ENCODE measurements around the gene ARMH4. TPM values are rescaled to one million over a fixed set of nuclear protein-coding genes. Genes with fewer than 3 reads are reported as not detected.

ARMH4 gene
- total RNA-seq, 1 donor from 2014 or later: 57.1 TPM

GRCh38 chr14:58066115-58066514 is 85.9 kb downstream of the ARMH4 start:
- Mint-ChIP-seq H3K36me3 (ENCODE audit: unreplicated experiment) (no peaks in the 10 kb centered on the region), H3K27me3 (ENCODE audit: unreplicated experiment) (peaks cover 2% of the 10 kb centered on the region), H3K27ac (ENCODE audit: unreplicated experiment) (no peak overlapping the region), H3K4me1 (ENCODE audit: low read depth, unreplicated experiment) (peaks cover 2% of the 10 kb centered on the region), H3K9me3 (ENCODE audit: unreplicated experiment) (peaks cover 2% of the 10 kb centered on the region), H3K4me3 (ENCODE audit: unreplicated experiment) (no peak overlapping the region)
- TF ChIP-seq CTCF (IDR thresholded peaks at IDR 0.05; ENCODE audit: partially characterized antibody, unreplicated experiment): no peak
- no peak for DNase-seq

- H3K36me3 Mint-ChIP-seq (ENCODE audit: unreplicated experiment): peaks cover 5% of the 10 kb centered on the region
- H3K4me1 Mint-ChIP-seq (ENCODE audit: low read depth, unreplicated experiment): peaks cover 14% of the 10 kb centered on the region
These were observed 90.4 kb downstream of the ARMH4 start for GRCh38 chr14:58061581-58061980.

GRCh38 chr14:58060898-58061297 is 91.1 kb downstream of the ARMH4 start:
- H3K36me3 Mint-ChIP-seq (ENCODE audit: unreplicated experiment): peaks cover 5% of the 10 kb centered on the region
- no peak for DNase-seq
- no peak overlapping the region for H3K4me3 Mint-ChIP-seq (ENCODE audit: unreplicated experiment)
- peaks cover 5% of the 10 kb centered on the region for H3K27me3 Mint-ChIP-seq (ENCODE audit: unreplicated experiment)
- TF ChIP-seq CTCF (IDR thresholded peaks at IDR 0.05; ENCODE audit: partially characterized antibody, unreplicated experiment): no peak
- peaks cover 2% of the 10 kb centered on the region for H3K9me3 Mint-ChIP-seq (ENCODE audit: unreplicated experiment)
- no peak overlapping the region for H3K27ac Mint-ChIP-seq (ENCODE audit: unreplicated experiment)
- peaks cover 14% of the 10 kb centered on the region for H3K4me1 Mint-ChIP-seq (ENCODE audit: low read depth, unreplicated experiment)

More at GRCh38 chr14:58061581-58061980, 90.4 kb downstream of the ARMH4 start:
- no peak for DNase-seq
- peaks cover 2% of the 10 kb centered on the region for H3K9me3 Mint-ChIP-seq (ENCODE audit: unreplicated experiment)
- no peak for TF ChIP-seq CTCF (IDR thresholded peaks at IDR 0.05; ENCODE audit: partially characterized antibody, unreplicated experiment)
- H3K27me3 Mint-ChIP-seq (ENCODE audit: unreplicated experiment): peaks cover 5% of the 10 kb centered on the region
- no peak overlapping the region for H3K4me3 Mint-ChIP-seq (ENCODE audit: unreplicated experiment)
- no peak overlapping the region for H3K27ac Mint-ChIP-seq (ENCODE audit: unreplicated experiment)

GRCh38 chr14:58060077-58060476 is 91.9 kb downstream of the ARMH4 start:
- Mint-ChIP-seq H3K36me3 (ENCODE audit: unreplicated experiment) (peaks cover 5% of the 10 kb centered on the region), H3K27me3 (ENCODE audit: unreplicated experiment) (peaks cover 5% of the 10 kb centered on the region), H3K27ac (ENCODE audit: unreplicated experiment) (no peak overlapping the region), H3K4me1 (ENCODE audit: low read depth, unreplicated experiment) (peaks cover 14% of the 10 kb centered on the region), H3K9me3 (ENCODE audit: unreplicated experiment) (peaks cover 2% of the 10 kb centered on the region), H3K4me3 (ENCODE audit: unreplicated experiment) (no peak overlapping the region)
- TF ChIP-seq CTCF (IDR thresholded peaks at IDR 0.05; ENCODE audit: partially characterized antibody, unreplicated experiment): no peak
- DNase-seq: no peak

GRCh38 chr14:58059126-58059525 is 92.9 kb downstream of the ARMH4 start:
- H3K4me3 Mint-ChIP-seq (ENCODE audit: unreplicated experiment): peak overlapping the region; percentile 1
- peak; percentile 62 for DNase-seq

More at GRCh38 chr14:58059126-58059525, 92.9 kb downstream of the ARMH4 start:
- Mint-ChIP-seq H3K4me1 (ENCODE audit: low read depth, unreplicated experiment) (peaks cover 14% of the 10 kb centered on the region), H3K27me3 (ENCODE audit: unreplicated experiment) (peaks cover 5% of the 10 kb centered on the region), H3K36me3 (ENCODE audit: unreplicated experiment) (peaks cover 5% of the 10 kb centered on the region), H3K27ac (ENCODE audit: unreplicated experiment) (no peak overlapping the region), H3K9me3 (ENCODE audit: unreplicated experiment) (peaks cover 2% of the 10 kb centered on the region)
- no peak for TF ChIP-seq CTCF (IDR thresholded peaks at IDR 0.05; ENCODE audit: partially characterized antibody, unreplicated experiment)

All from glutamatergic neuron (in vitro differentiated cells).